ENCODE data around the gene ZBTB7C.

The ZBTB7C gene

DNA sequence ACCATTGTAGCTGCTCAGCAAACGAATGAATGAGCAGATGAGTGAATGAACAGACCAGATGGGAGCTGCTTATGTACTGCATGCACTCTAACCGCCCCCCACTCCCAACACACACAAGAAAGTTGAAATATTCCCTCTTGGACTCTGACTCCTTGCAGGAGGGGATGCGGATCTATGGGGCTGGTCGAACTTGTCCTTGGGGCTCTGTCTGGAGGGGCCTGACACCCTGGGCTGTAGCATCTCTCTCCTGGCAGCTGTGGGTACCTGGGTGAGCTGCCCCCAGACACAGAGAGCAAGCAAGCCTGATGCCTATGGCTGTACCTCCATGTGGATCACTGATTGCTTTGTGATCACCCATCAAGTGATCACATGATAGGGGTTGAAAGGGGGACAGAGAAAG lies 286.4 kb downstream of the ZBTB7C start:
- no peak for TF ChIP-seq ZFX (IDR thresholded peaks at IDR 0.05)
- TF ChIP-seq, protein P1, sequence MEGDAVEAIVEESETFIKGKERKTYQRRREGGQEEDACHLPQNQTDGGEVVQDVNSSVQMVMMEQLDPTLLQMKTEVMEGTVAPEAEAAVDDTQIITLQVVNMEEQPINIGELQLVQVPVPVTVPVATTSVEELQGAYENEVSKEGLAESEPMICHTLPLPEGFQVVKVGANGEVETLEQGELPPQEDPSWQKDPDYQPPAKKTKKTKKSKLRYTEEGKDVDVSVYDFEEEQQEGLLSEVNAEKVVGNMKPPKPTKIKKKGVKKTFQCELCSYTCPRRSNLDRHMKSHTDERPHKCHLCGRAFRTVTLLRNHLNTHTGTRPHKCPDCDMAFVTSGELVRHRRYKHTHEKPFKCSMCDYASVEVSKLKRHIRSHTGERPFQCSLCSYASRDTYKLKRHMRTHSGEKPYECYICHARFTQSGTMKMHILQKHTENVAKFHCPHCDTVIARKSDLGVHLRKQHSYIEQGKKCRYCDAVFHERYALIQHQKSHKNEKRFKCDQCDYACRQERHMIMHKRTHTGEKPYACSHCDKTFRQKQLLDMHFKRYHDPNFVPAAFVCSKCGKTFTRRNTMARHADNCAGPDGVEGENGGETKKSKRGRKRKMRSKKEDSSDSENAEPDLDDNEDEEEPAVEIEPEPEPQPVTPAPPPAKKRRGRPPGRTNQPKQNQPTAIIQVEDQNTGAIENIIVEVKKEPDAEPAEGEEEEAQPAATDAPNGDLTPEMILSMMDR (conservative IDR thresholded peaks at IDR 0.05) = no peak
- no peak overlapping the region for H3K27ac ChIP-seq

DNA sequence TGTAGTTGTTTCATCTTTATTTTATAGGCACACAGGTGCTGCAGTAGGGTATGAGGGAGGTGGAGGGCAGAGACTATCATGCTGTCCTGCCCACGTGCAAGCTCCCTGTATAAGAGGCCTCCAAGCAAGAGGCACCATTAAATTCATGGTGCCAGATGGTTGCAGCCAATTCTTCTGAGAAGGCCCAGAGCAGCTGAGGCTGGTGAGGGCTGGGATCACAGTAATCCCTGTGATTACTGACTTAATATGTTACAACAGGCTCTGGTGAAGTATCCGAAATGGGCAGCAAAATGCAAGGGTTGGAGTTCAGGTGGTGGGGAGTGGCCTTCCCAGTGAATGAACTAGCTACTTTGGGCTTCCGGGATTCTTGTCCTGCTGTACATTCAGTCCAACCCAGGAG lies 286.8 kb downstream of the ZBTB7C start:
- no peak overlapping the region for H3K27ac ChIP-seq
- TF ChIP-seq, protein P1 (conservative IDR thresholded peaks at IDR 0.05) = no peak
- no peak for TF ChIP-seq ZFX (IDR thresholded peaks at IDR 0.05)

DNA sequence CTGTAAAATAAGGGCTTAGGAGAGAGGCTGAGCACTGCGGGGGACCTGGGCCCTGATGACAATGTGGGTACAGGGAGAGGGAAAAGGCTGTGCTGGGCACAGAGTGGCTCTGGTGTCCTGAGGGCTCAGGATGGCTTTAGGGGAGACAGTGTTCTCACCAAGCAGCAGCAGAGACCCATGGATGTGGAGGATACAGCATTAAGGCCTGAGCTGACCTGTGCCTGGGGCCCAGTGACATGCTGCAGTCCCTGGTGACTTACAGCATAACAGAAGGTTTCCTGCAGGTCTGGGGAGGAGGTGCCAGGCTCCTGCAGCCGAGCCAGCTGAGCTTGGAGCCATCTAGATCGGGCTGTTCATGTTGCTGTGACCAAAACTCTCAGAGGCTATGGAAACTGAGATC lies 287.4 kb downstream of the ZBTB7C start:
- no peak overlapping the region for H3K27ac ChIP-seq

DNA sequence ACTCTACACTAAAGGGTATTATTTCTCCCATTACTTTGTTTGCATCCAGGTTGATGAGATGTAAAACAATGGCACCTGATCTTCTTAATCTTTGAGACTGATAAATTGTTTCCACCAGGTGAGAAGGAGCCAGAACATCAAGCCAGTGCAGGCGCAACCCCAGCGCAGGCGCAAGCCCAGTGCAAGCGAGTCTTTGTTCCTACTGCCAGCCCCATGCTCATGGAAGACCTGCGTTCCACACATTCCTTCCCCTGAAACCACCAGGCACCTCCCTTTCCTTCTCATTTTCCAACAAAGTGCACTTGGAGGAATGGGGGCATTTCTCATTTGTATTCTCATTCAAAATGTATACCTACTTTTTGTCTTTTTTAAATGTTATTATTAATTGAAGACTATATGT lies 290.0 kb downstream of the ZBTB7C start:
- no peak overlapping the region for H3K27ac ChIP-seq
- no peak for TF ChIP-seq ZFX (IDR thresholded peaks at IDR 0.05)
- TF ChIP-seq, protein P1 (conservative IDR thresholded peaks at IDR 0.05) = no peak

More for the DNA sequence above, 287.4 kb downstream of the ZBTB7C start:
- TF ChIP-seq, protein P1 (conservative IDR thresholded peaks at IDR 0.05) = no peak
- no peak for TF ChIP-seq ZFX (IDR thresholded peaks at IDR 0.05)

GRCh38 chr18:48116873-48117630 lies 292.1 kb downstream of the ZBTB7C start:
- TF ChIP-seq, protein P1 (conservative IDR thresholded peaks at IDR 0.05) = no peak
- no peak for TF ChIP-seq ZFX (IDR thresholded peaks at IDR 0.05)
- H3K27ac ChIP-seq = no peak overlapping the region

GRCh38 chr18:48116017-48116416 lies 293.2 kb downstream of the ZBTB7C start:
- TF ChIP-seq, protein P1 (conservative IDR thresholded peaks at IDR 0.05) = no peak
- TF ChIP-seq ZFX (IDR thresholded peaks at IDR 0.05) = no peak
- H3K27ac ChIP-seq = no peak overlapping the region

GRCh38 chr18:48113691-48114090 lies 295.5 kb downstream of the ZBTB7C start:
- no peak for TF ChIP-seq ZFX (IDR thresholded peaks at IDR 0.05)
- TF ChIP-seq, protein P1 (conservative IDR thresholded peaks at IDR 0.05) = no peak
- no peak overlapping the region for H3K27ac ChIP-seq
